Aorta (tissue), 5 donors: ENCODE measurements around the gene GALT. TPM values are rescaled to one million over a fixed set of nuclear protein-coding genes. Genes with fewer than 3 reads are reported as not detected.

Experiments used
- ATAC-seq: fragments of 200-7000 bp; cut with Tn5 transposase; one replicate; pipeline ENCODE4 v1.9.1; 2022; ENCODE audit warnings: moderate library complexity; ENCODE audit not compliant: low FRiP score
- DNase-seq, 2 donors: peaks; one replicate each; pipeline ENCODE4 v3.0.0-alpha.2; 2020
- H3K27ac ChIP-seq, 2 donors: one replicate each; pipeline ENCODE4 v1.5.1; 2013; ENCODE audit warnings: low read length in 2 of 2, mild to moderate bottlenecking in 2 of 2, moderate library complexity in 2 of 2, control low read depth in 1 of 2, inconsistent platforms in 1 of 2, low read depth in 1 of 2
- H3K27me3 ChIP-seq, 2 donors: one replicate each; pipeline ENCODE4 v1.6.1; 2013; ENCODE audit warnings: control low read depth in 1 of 2, low read length in 1 of 2, mild to moderate bottlenecking in 1 of 2, moderate library complexity in 1 of 2; ENCODE audit not compliant: insufficient read depth in 2 of 2, control insufficient read depth in 1 of 2
- H3K36me3 ChIP-seq, 2 donors: one replicate each; pipeline ENCODE4 v1.6.1; 2013; ENCODE audit warnings: control low read depth in 1 of 2, low read length in 1 of 2, mild to moderate bottlenecking in 1 of 2; ENCODE audit not compliant: insufficient read depth in 2 of 2, control insufficient read depth in 1 of 2
- H3K4me1 ChIP-seq, 2 donors: one replicate each; pipeline ENCODE4 v1.6.1; 2013; ENCODE audit warnings: low read length in 2 of 2, control low read depth in 1 of 2, mild to moderate bottlenecking in 1 of 2, moderate library complexity in 1 of 2; ENCODE audit not compliant: insufficient read depth in 2 of 2, control insufficient read depth in 1 of 2
- H3K4me3 ChIP-seq, 2 donors: one replicate each; pipeline ENCODE4 v1.5.1; 2013; ENCODE audit warnings: low read length in 2 of 2, control low read depth in 1 of 2, mild to moderate bottlenecking in 1 of 2
- H3K9me3 ChIP-seq: one replicate; pipeline ENCODE4 v1.6.1; 2013; ENCODE audit warnings: mild to moderate bottlenecking, low read length; ENCODE audit not compliant: control insufficient read depth
- WGBS, 2 donors: extraction: QIAGEN DNeasy Blood & Tissue Kit; methylation state at CpG; one replicate each; pipeline ENCODE4 v1.1.7; 2013; 5-methylcytosine and 5-hydroxymethylcytosine counted together
- intact Hi-C, 2 donors: fragments of 100-400 bp; cut with DNase I; formaldehyde crosslinking; loops; one replicate each; pipeline versions ENCODE4 v1.14.2 to v1.15.0; 2022
- polyA plus RNA-seq, 2 donors: library from polyadenylated mRNA; stranded (reverse); fragments of 200-250 nt; gene quantifications; one replicate each; pipeline ENCODE4 v1.2.3, GENCODE V29; 2013
- total RNA-seq, 2 donors: library from RNA; stranded (reverse); fragmentation: NEBNext Ultra II Directional; extraction: Animal tissue kit (Norgen Biotek cat#: 25700); gene quantifications; one replicate each; pipeline ENCODE4 v1.2.1, GENCODE V29; 2021
- donor health status: healthy with polysubstance abuse.
- donor health status: Bipolar disorder and iron deficiency.
- donor health status: DM: no; HTN: no; CAD: no.
- donor health status: DM: no; HTN: no; CAD: no.
- donor health status: DM: yes; HTN: yes; CAD: no.

GALT gene
- total and polyA plus RNA-seq, 4 donors = 27.2 to 98.1 (median 40.1) TPM

GRCh38 chr9:34624475-34625185, 21.8 kb upstream of the GALT start:
- no peak overlapping the region for H3K27ac ChIP-seq
- H3K4me3 ChIP-seq = no peak overlapping the region
- ATAC-seq (no peak), DNase-seq (no peak)
- intact Hi-C loops = no loop called here
- no peaks in the 10 kb centered on the region for H3K36me3 ChIP-seq
- H3K27me3 ChIP-seq = no peaks in the 10 kb centered on the region
- H3K9me3 ChIP-seq = no peaks in the 10 kb centered on the region
- H3K4me1 ChIP-seq = no peaks in the 10 kb centered on the region
- WGBS, 2 donors = 24 to 27% methylated on average over 39 of the region's 39 CpGs

DNA sequence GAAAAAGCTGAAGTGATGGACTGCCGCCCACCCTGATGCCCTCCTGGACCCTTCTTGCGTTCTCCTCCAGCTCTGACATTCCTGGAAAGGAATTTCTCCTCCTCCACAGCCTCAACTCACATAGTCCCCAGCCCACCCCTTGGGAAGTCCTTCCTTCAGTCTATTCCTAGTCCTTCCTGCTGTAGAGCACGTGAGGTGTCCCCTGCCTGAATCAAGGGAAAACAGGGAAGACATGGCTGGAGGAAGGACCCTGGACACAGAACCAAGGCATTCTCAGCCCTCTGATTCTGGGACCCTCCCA, 21.3 kb upstream of the GALT start:
- no peak for DNase-seq
- no peaks in the 10 kb centered on the region for H3K4me1 ChIP-seq
- no peak overlapping the region for H3K4me3 ChIP-seq
- H3K36me3 ChIP-seq = no peaks in the 10 kb centered on the region
- 72 to 74% methylated on average over 3 of the region's 3 CpGs for WGBS, 2 donors
- no peaks in the 10 kb centered on the region for H3K9me3 ChIP-seq
- intact Hi-C loops = no loop called here
- no peak overlapping the region for H3K27ac ChIP-seq
- no peaks in the 10 kb centered on the region for H3K27me3 ChIP-seq
- ATAC-seq = no peak

DNA sequence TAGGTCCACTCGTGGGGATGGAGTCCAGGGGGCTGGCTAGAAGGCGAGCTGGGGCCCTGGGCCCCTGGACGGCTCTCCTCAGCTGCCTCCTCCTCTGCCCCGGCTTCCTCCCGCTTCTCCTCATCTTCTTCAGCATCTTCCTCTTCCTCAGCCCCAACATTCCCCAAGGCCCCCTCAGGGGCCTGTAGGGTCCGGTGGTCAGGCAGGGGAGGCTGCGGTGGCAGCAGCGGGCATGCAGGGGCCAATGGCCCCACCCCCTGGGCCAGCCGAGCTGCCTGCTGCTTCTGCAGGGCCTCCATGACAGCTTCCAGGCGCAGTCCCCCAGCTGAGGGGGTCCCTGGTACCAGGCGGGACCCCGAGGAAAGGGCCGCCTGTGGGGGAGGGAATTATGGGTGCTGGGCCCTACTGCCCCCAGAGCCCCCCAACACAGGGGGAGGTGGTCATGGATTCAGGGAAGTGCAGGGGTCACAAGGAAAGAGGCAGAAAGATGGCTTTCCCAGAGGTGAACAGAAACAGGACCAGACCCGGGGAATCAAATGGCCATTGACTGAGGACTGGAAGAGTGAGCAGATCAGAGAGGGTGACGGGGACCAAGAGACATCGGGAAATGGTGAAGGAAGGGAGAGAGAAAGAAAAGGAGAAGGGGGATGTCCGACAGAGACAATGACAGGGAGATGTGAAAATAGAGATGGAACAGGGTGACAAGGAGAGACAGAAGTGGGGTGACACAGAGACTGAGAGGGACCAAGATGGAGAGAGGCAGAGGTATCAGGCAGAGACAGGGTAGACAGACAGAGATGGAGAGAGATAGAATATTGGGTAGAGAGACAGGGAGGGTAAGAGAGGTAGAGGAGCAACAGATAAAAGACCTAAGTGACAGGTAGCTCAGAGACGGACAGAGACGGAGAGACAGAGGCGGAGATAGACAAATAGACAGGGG, 18.5 kb upstream of the GALT start:
- WGBS, 2 donors = 34 to 43% methylated on average over 20 of the region's 20 CpGs
- no peak for ATAC-seq
- Histone ChIP-seq H3K9me3 (no peaks in the 10 kb centered on the region), H3K4me1 (no peaks in the 10 kb centered on the region), H3K36me3 (no peaks in the 10 kb centered on the region), H3K27me3 (no peaks in the 10 kb centered on the region), H3K4me3 (no peak overlapping the region), H3K27ac (no peak overlapping the region)
- intact Hi-C loops = no loop called here
- no peak for DNase-seq

GRCh38 chr9:34628656-34629490, 17.6 kb upstream of the GALT start, which contains the start of gene ARID3C:
TSS of gene ARID3C (minus strand) at chr9:34629066. CDS start at chr9:34628014, 1,052 bp downstream.
- Histone ChIP-seq H3K4me3 (peak within 1 kb of the TSS; percentile 12 to 37), H3K27ac (no peak within 1 kb of the TSS), H3K27me3 (no peaks in the 10 kb centered on the region), H3K9me3 (no peaks in the 10 kb centered on the region), H3K4me1 (no peaks in the 10 kb centered on the region), H3K36me3 (no peaks in the 10 kb centered on the region)
- 1 to 2% methylated on average over 29 to 69 of the region's 69 CpGs for WGBS, 2 donors
- DNase-seq (peak in 1 of 2 donors; percentile 83), ATAC-seq (peak; percentile 44)
- intact Hi-C loops = no loop called here

DNA sequence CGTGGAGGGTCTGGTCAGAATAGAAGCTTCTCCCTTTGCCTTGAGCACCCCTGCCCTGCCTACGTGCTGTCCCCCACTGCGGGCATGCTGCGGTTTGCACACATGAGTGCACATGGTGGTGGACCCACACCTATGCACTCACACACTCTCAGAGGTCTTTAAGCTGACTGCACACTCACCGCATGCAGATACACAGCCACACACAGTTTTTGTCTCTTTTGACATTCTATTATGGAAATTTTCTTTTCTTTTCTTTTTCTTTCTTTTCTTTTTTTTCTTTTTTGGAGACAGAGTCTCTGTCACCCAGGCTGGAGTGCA, 17.0 kb upstream of the GALT start:
- Histone ChIP-seq H3K27ac (no peak overlapping the region), H3K9me3 (no peaks in the 10 kb centered on the region), H3K27me3 (no peaks in the 10 kb centered on the region), H3K4me3 (no peak overlapping the region), H3K36me3 (no peaks in the 10 kb centered on the region), H3K4me1 (no peaks in the 10 kb centered on the region)
- 25 to 28% methylated on average over 5 of the region's 5 CpGs for WGBS, 2 donors
- no peak for DNase-seq
- intact Hi-C loops = no loop called here
- no peak for ATAC-seq

- no peaks in the 10 kb centered on the region for H3K4me1 ChIP-seq
- no peak overlapping the region for H3K4me3 ChIP-seq
- WGBS, 2 donors = 33% methylated on average over 5 of the region's 5 CpGs
- H3K27ac ChIP-seq = no peak overlapping the region
- H3K27me3 ChIP-seq = no peaks in the 10 kb centered on the region
- intact Hi-C loops = no loop called here
- DNase-seq (no peak), ATAC-seq (no peak)
- no peaks in the 10 kb centered on the region for H3K36me3 ChIP-seq
- no peaks in the 10 kb centered on the region for H3K9me3 ChIP-seq
These were observed 15.9 kb upstream of the GALT start for GRCh38 chr9:34630402-34631154.

GRCh38 chr9:34633166-34633565, 13.3 kb upstream of the GALT start:
- no peak for DNase-seq
- Histone ChIP-seq H3K36me3 (no peaks in the 10 kb centered on the region), H3K4me3 (no peak overlapping the region), H3K4me1 (no peaks in the 10 kb centered on the region), H3K27me3 (no peaks in the 10 kb centered on the region), H3K9me3 (no peaks in the 10 kb centered on the region), H3K27ac (no peak overlapping the region)
- WGBS, 2 donors = 51 to 72% methylated on average over 5 of the region's 5 CpGs
- intact Hi-C loops = loop anchor here in 1 of 2 donors (2.0 kb wide), 1 partner anchor 20 kb away; the partner anchor contains the start of gene RPP25L
- ATAC-seq = no peak
